GM19239 (cell line): ENCODE data around the gene SLC22A15.
"Not testable (repeated sequence)": the region's sequence is repeated elsewhere in the genome, so short reads cannot be mapped to it uniquely, and the experiment has no call there.

ENCODE experiments used
- DNase-seq: peaks from one replicate; pipeline ENCODE4 v3.0.0; 2011; ENCODE audit warnings: low spot score; ENCODE audit not compliant: insufficient read length
- FAIRE-seq: peaks from 2 replicates; lab custom pipeline; 2011; peaks lifted over from hg19 to GRCh38; lab: Jason Lieb, UNC

Gene SLC22A15

DNA sequence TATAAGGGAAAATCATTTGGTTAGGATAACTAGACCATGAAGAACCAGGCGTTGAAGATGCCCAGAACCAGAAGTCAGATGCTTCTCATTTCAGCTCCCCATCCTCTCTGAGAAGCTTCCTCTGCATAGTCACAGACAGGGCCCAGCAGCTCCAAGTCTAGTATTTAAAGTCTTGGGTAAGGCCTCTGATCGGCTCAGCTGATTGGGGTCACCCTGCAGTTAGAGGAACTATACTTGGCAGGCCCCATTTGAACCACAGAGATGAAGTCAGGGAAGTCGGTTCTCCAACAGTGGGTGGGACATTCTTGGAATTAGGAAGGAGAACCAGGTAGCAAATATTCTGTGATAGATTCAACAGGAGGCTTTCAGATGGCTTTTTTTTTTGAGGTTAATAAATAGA lies 48.3 kb downstream of the SLC22A15 start:
- no peak for FAIRE-seq
- DNase-seq = no peak

DNA sequence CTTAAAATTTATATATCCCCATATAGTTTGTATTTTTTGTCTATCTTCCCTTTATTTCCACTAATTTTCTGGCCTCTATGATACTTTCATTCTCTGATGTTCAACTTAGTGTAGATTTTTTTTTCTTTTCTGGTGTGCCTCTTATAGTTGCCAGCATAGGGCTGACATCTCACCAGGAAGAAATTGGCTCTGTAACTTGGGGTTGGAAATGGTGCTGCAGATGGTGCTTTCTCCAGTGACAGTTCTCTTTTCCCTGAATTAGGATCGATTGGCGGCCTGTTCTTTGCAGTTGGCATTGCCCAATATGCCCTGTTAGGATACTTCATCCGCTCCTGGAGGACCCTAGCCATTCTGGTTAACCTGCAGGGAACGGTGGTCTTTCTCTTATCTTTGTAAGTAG lies 50.3 kb downstream of the SLC22A15 start:
- DNase-seq (no peak), FAIRE-seq (no peak)

DNA sequence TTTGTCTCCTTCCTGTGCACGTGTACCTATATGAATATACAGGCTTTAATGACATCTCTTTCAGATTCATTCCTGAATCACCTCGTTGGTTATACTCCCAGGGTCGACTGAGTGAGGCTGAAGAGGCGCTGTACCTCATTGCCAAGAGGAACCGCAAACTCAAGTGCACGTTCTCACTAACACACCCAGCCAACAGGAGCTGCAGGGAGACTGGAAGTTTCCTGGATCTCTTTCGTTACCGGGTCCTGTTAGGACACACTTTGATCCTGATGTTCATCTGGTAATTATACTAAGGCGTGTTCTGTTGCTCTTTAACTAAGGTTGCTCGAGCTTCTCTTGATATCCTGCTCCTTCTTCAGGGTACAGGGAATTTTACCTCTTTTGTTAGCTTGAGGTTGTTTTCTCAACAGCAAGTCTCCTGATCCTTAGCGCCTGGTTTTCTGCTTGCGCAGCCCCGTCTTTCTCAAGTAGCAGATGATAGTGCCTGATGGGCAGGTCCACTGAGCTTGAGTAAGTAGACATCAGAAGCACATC lies 55.1 kb downstream of the SLC22A15 start:
- DNase-seq (no peak), FAIRE-seq (no peak)

DNA sequence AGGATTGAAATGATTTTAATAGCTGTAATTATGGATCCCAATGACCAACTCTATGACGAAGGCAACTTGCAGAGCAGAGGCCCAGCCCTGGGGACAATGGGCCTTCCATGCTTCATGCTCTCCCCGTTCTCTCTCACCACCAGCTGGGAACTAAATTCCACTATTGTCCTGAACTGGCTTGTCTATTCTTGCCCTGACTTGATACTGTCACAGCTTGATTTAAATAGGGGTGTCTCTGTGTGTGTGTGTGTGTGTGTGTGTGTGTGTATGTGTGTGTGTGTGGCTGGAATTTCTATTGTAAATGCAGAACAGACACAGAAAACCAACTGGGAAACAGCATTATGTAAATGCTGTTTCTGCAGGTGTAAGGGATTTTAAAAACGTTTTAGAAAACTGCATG lies 57.0 kb downstream of the SLC22A15 start:
- DNase-seq (no peak), FAIRE-seq (no peak)

DNA sequence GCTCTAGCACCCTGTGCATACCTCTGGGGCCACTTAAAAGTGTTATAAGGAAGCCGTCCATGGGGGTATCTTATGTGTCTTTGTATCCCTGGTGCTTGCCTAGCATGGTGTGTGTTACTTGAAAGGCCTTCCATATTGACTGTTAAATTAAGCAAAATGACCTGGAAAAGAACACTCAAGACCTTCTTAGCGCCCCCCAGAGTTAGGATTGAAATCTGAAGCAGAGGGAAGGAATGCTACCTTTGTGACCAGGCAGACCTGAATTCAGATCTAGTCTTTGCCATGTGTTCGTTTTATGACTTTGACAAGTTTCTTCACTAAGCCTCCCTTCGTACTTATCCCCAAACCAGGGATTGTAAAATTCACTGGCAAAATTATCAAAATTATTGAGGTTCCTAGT lies 59.9 kb downstream of the SLC22A15 start:
- DNase-seq (no peak), FAIRE-seq (no peak)

DNA sequence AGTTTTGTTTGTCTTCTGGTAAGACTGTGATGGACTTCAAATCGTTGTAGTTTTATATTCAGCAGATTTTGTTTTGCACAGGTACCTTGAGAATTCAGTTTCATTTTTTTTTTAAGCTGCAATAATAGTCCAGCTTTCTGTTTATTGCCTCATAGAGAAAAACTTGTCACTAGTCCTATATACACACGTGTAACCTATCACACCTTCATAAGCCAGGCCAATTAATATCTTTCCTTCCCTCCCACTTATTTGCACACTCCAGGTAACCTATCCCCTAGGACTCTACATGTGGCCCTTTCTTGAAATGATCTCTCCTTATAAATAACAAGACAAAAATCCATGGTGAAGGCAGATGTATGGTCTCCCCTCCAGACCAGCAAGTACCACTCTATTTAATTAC lies 62.4 kb downstream of the SLC22A15 start:
- FAIRE-seq (no peak), DNase-seq (no peak)

DNA sequence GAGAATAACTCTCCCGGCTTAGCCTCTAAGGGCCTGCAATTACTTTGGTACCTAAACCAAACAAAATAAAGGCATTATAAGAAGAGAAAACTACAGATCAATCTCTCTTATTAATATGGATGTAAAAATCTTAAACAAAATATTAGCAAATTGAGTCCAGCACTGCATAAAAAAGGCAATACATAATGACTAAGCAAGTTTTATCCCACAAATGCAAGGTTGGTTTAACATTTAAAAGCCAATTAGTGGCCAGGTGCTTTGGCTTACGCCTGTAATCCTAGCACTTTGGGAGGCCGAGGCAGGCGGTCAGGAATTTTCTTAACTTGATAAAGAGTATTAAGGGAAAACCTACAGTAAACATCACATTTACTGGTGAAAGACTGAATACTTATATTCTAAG lies 67.8 kb downstream of the SLC22A15 start:
- FAIRE-seq = no peak

DNA sequence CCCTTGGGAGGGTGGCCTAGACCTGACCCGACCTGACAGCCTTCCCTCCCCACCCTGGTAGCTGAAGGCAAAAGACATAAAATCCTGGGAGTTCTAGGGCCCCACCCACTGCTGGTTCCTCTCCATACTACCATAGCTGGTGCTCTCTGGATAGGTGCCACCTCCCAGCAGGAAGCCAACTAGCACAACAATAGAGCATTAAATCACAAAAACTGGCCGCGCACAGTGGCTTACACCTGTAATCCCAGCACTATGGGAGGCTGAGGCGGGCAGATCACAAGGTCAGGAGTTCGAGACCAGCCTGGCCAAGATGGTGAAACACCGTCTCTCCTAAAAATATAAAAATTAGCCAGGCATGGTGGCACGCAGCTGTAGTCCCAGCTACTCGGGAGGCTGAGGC lies 70.6 kb downstream of the SLC22A15 start:
- not testable (repeated sequence) for FAIRE-seq, DNase-seq

More for the DNA sequence above, 67.8 kb downstream of the SLC22A15 start:
- no peak for DNase-seq

DNA sequence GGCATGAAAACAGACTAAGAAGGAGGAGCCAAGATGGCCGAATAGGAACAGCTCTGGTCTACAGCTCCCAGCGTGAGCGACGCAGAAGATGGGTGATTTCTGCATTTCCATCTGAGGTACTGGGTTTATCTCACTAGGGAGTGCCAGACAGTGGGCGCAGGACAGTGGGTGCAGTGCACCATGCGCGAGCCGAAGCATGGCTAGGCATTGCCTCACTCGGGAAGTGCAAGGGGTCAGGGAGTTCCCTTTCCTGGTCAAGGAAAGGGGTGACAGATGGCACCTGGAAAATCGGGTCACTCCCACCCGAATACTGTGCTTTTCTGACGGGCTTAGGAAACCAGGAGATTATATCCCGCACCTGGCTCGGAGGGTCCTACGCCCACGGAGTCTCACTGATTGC lies 75.6 kb downstream of the SLC22A15 start:
- not testable (repeated sequence) for FAIRE-seq

DNA sequence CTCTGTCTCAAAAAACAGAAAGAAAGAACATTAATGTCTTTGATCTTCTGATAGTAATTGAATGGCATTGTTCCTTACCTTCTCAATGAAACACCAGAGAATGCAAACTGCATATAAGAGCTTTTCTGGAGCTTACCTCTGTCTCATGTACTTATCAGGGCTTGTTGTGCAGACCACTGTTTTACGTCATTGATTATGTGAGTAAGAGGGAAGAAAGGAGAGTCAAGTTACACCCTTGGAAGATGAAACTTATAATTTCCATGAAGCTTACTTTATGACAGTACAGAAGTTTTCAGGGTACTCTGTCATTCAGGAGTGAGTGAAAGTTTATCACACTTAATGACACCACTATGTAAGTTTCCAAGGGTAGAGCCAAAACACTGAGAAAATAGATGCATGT lies 85.9 kb downstream of the SLC22A15 start:
- no peak for DNase-seq
- no peak for FAIRE-seq

More for the DNA sequence above, 75.6 kb downstream of the SLC22A15 start:
- not testable (repeated sequence) for DNase-seq

DNA sequence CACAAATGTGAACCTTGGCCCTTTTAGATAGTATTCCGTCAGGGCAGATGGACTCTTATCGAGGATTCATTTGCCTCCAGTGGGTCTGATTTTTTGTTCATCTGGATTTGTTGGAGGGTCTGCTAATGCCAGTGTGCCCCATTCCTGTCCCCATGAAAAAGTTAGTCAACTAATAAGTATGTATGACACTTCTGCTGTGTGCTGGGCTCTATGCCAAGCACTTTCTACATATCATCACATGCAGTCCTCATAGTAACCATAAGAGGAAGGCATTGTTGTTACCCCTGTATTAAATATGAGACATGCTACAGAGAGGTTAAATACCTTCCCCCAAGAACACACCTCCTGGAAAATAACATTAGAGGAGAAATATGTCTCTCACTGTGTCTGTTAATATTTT lies 88.3 kb downstream of the SLC22A15 start:
- FAIRE-seq (no peak), DNase-seq (no peak)

DNA sequence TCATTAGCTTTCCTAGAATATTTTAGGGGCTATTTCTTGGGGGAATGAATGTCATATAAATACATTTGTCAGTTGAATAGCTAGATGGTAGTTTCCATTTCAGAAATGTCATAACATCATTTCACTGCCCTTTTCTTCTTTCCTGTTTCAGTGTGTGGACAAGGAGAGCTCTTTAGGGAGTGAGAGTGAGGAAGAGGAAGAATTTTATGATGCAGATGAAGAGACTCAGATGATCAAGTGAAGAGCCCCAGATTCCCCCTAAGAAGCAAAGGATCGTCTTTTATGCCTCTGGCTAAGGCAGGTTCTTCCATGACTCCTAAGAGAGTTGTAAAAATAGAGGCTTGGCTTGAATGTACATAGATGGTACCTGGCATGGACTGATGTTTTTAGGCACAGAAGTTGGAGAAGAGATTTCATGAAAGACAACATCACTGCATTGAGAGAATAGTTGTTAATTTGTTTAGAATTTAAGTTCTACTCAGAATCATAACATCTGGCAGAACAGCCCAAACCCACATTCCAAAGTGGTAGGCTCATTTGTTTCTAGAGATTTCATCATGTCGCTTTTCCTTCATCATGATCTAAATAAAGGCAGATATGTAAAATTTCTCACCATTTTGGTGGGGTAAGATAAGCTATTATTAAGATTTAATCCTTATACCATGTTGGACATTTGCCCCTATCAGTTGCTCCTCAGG lies 90.7 kb downstream of the SLC22A15 start:
- FAIRE-seq = no peak
- no peak for DNase-seq

DNA sequence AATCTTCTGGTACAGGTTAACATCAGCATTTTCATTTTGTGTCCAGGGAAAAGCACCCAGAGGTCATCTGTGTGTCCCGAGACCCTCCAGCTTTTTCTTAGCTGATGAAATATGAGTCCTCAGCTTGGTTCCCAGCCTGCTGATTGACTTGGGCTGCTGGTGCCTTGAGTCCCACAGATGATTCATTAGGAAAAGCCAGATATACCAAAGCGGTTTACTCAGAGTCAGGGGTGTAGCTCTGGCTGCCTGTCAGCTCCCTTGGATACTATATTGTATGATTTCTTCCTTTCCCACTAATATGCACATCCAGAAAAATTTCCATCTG lies 91.2 kb downstream of the SLC22A15 start:
- no peak for DNase-seq
- FAIRE-seq = no peak

DNA sequence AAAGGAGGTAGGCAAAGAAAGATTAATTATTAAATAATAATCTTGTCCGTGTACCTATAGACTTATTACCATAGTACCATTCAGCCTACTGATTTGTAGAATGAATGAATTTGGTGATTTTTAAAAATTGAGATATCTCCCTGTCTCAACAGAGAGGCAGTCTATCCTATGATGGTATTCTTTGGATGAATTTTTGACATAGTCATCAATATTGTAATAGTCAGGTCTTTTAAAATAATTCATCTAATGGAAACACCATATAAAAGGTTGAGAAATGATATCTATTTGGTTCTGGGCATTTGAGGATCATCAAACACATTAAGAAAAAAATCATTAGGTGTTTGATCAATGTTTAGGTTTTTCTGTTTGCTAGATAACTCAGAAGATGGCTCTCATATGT lies 99.3 kb downstream of the SLC22A15 start:
- DNase-seq = no peak
- no peak for FAIRE-seq

DNA sequence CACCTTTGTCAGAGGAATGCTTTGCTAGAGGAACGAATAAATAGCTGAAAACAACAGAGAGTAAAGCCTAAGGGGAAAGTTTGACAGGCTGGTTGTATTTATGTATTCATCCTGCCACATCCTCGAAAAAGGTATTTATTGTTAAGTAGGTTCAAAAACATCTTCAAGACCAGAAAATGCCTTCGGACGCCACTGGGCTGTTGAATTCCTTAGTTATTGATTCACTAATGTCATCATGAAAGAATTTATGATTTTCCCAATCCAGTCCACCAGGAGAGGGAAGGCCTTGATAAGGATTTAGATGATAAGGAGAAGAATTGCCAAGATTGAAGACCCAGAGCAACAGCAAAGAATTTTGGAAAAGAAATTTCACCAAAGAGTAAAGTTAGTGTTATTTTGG lies 99.7 kb downstream of the SLC22A15 start:
- no peak for DNase-seq
- no peak for FAIRE-seq

DNA sequence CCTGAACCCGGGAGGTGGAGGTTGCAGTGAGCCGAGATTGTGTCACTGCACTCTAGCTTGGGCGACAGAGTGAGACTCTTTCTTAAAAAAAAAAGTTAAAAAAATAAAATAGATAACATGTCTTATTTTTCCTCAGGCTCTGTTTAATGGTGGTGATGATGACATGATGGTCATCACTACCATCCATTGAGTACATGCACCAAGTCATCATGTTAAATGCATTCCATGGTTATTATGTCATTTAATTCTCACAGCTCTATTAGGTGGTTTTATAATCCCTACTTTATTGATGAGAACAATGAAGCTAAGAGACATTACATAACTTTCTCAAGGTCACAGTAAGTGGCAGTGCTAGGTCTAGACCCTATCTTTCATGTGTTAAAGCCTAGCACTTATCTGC lies 100.5 kb downstream of the SLC22A15 start:
- FAIRE-seq = no peak
- DNase-seq = no peak

DNA sequence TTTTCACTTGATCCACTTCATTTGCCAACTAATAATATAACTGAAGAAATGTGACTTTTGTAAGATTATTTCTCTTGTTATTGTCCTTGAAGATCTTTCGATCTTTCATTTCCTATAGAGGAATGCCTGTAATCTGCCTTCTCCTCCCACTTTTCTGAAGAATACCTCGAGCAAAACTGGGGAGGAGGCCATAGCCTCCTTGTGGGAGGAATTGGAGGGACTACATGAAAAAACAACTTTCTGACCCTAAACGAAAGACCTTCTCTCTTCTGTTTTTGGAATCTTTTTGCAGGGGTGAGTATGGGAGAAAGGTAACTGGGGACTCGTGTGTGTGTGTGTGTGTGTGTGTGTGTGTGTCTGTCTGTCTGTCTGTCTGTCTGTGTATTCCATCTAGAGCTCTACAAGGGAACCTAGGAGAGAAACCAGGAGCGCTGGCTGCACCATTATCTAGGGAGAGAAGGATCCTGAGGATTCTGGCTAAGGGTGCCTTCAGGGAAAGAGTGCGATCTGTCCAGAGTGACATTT lies 102.4 kb downstream of the SLC22A15 start:
- FAIRE-seq = no peak

DNA sequence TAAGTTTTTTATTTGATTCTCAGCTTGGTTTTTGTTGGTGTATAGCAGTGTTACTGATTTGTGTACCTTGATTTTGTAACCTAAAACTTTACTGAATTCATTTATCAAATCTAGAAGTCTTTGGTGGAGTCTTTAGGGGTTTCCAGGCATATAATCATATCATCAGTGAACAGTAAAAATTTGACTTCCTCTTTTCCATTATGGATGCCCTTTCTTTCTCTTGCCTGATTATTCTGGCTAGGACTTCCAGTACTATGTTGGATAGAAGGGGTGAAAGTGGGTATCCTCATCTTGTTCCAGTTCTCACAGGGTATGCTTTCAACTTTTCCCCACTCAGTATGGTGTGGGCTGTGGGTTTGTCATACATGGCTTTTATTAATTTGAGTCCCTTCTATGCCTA lies 111.3 kb downstream of the SLC22A15 start:
- FAIRE-seq (no peak), DNase-seq (no peak)

More for the DNA sequence above, 102.4 kb downstream of the SLC22A15 start:
- no peak for DNase-seq

DNA sequence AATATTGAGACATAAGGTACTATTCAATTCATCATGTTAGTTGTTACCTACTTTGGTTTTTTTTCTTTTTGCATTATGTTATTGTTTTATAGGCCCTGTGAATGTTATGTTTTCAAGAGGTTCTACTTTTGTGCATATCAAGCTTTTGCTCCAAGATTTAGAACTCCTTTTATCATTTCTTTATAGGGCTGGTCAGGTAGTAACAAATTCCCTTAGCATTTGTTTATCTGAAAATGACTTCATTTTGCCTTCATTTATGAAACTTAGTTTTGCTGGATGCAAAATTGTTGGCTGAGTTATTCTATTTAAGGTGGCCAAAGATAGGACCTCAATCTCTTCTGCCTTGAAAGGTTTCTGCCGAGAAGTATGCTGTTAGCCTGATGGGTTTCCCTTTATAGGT lies 113.6 kb downstream of the SLC22A15 start:
- DNase-seq = no peak
- no peak for FAIRE-seq

DNA sequence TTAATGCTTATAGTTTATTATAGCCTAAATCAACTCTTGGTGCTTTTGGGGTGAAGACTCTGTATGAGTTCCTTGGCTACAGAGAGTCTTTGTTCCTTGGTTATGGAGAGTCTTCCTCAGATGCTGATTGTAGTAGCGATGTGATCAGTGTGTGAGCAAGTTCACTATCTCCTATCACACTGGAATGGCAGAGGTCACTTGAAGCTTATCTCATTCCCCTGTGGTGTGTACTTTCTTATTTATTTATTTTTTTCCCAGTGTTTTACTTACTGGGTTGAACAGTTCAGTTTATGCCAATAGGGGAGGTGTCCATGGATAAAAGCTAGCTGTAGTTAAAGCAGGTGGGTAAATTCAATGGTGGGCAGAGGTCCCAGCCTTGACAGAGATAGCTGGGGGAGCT lies 114.8 kb downstream of the SLC22A15 start:
- DNase-seq (no peak), FAIRE-seq (no peak)

DNA sequence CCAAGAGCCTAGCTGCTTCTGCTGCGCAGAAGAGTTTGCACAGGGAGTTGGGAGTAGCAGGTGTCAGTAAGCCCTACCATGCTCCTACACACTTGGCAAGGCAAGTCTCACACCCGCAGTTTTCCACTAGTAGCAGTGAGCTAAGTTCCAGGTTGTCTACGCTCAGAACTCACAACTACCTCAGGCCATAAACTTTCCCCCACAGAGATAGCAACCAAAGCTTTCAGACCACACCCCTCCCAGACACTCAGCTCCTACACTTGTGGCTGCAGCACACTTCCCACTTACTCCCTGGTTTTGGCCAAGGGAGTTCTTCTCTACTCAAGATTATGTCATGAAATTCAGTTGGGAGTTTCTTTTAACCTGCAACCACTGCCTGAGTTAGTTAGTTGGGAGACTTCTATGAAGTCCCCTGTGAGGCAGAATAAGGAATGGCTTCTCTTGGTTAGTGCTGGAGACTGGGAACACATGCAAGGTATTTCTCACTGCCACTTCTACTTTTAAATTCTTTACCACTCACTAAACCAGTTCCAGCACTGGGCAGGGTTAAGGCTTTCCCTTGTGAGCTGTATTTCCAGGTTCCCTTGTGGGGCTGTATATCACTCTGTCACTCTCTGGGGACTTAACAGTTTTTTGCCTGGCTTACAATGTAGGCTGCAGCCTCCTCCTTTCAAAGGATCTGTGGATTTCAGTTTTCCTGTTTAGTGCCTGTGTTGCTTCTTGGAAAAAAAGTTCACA lies 116.6 kb downstream of the SLC22A15 start:
- FAIRE-seq (no peak), DNase-seq (no peak)
